HG02840 (cell line): ENCODE measurements around the gene MUC22.
"Not testable (repeated sequence)": the region's sequence is repeated elsewhere in the genome, so short reads cannot be mapped to it uniquely, and the experiment has no call there.

Experiments used
- ATAC-seq: cut with Tn5 transposase; IDR thresholded peaks from one replicate; pipeline ENCODE4 v1.9.1; 2021; ENCODE audit warnings: mild to moderate bottlenecking, moderate library complexity, moderate number of reproducible peaks; ENCODE audit not compliant: unreplicated experiment, low FRiP score

The MUC22 gene

GRCh38 chr6:30991891-30992290 is 18.4 kb upstream of the MUC22 start:
- ATAC-seq: no peak

- no peak for ATAC-seq
These were observed 13.0 kb upstream of the MUC22 start for GRCh38 chr6:30997301-30997700.

- ATAC-seq: no peak
These were observed 11.5 kb upstream of the MUC22 start for GRCh38 chr6:30998785-30999184.

DNA sequence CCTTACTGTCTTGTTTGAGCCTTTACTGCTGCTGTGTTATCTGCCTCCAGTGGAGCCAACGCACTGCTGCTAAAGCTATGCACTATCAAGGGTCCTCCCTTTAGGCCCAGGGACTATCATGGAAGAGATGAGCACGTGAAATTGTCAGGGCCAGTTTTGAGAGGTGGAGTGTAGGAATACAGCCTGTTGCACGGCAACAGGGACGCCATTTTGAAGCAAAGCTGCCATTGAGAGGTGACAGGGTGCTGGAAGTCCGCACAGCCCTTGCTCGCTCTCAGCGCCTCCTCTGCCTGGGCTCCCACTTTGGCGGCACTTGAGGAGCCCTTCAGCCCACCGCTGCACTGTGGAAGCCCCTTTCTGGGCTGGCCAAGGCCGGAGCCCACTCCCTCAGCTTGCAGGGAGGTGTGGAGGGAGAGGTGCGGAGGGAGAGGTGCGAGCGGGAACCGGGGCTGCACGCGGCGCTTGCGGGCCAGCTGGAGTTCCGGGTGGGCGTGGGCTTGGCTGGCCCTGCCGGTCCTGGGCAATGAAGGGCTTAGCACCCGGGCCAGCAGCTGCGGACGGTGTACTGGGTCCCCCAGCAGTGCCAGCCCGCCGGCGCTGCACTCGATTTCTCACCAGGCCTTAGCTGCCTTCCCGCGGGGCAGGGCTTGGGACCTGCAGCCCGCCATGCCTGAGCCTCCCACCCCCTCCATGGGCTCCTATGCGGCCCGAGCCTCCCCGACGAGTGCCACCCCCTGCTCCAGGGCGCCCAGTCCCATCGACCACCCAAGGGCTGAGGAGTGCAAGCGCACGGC is 10.0 kb upstream of the MUC22 start:
- not testable (repeated sequence) for ATAC-seq

DNA sequence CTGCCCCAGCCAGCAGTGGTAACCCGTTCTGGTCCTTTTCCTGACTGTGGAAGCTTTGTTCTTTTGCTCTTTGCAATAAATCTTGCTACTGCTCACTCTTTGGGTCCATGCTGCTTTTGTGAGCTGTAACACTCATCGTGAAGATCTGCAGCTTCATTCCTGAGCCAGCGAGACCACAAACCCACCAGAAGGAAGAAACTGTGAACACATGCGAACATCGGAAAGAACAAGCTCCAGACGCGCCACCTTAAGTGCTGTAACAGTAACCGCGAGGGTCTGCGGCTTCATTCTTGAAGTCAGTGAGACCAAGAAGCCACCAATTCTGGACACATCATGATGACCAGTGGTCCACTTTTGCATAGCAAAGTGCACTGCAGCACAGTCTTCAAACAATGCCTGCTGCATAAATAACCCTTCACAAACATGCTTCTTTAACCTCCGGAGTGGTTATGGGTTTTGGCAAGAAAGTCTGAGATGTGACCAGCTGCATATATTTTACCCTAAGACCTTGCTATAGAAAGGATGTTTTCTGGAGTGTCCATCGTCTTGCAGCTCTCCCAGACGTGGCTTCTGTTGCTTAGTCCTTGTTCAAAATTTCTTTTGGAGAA is 8.9 kb upstream of the MUC22 start:
- ATAC-seq: no peak

- no peak for ATAC-seq
These were observed 7.8 kb upstream of the MUC22 start for GRCh38 chr6:31002471-31002870.

DNA sequence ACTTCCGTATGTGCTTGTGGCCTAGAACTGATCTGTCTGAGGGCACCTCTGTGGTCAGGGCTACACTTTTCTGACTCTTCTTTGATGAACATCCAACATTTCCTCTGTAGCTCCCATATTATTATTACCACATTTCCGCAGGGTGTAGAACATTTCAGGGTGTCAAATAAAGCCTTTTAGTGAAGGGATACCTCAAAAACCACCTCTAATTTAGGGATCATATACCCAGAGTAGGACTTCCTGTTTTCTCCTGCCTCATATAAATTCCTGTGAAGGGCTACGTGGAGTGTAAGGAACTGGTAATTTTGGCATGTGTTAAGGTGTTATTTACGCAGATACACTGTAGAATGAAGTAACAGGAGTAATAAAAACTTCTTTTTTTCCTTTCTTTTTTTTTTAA is 5.5 kb upstream of the MUC22 start:
- no peak for ATAC-seq

DNA sequence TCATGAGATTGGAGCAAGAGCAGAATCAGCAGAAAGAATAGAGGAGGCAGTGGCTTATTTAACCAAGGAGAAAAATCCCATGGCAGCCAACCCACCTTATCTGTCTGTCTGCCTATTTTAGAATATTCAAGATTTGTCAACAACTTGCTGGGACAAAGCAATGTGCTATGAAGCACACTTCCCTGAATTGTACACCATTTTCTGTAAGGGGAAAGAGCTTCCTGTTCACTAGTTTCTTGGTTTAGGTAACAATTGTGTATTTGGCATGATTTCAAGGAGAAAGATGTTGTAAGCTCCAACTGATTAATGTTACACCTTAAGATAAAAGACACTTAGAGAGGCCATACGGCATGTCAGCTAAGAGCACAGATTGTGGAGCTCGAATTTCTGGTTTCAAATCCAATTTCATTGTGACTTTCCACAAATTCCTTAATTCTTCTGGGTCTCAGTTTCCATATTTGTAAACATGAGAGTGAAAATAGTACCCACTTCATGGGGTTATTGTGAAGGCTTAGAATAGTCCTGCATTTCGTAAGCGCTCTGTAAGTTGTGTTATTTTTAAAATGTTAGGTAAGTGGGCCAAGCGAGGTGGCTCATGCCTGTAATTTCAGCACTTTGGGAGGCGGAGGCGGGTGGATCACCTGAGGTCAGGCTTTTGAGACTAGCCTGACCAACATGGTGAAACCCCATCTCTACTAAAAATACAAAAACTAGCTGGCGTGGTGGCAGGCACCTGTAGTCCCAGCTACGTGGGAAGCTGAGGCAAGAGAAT is 4.8 kb upstream of the MUC22 start:
- ATAC-seq: no peak

- no peak for ATAC-seq
These were observed 2.6 kb upstream of the MUC22 start for GRCh38 chr6:31007694-31008093.

DNA sequence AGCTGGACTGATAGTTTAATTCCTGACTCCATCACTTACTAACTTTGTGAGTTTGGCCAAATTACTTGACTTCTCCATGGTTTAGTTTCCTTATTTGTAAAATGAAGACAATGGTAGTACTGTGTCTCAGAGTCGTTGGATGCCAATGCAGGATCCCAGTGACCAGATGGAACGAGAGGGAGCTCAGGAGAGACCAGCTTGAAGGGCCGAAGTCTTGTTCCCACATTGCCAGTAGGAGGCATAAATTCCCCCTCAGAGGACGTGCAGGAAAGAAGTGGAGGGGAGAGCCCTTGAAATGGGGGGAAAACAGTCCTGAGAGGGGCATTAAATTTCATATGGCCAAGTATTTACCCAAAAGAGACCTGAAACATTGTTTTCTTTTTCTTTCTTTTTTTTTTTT is 2.1 kb upstream of the MUC22 start:
- ATAC-seq: no peak

- no peak for ATAC-seq
These were observed 543 bp upstream of the MUC22 start for GRCh38 chr6:31009731-31010130.

- ATAC-seq: no peak
These were observed 879 bp downstream of the MUC22 start for GRCh38 chr6:31011153-31011552.

DNA sequence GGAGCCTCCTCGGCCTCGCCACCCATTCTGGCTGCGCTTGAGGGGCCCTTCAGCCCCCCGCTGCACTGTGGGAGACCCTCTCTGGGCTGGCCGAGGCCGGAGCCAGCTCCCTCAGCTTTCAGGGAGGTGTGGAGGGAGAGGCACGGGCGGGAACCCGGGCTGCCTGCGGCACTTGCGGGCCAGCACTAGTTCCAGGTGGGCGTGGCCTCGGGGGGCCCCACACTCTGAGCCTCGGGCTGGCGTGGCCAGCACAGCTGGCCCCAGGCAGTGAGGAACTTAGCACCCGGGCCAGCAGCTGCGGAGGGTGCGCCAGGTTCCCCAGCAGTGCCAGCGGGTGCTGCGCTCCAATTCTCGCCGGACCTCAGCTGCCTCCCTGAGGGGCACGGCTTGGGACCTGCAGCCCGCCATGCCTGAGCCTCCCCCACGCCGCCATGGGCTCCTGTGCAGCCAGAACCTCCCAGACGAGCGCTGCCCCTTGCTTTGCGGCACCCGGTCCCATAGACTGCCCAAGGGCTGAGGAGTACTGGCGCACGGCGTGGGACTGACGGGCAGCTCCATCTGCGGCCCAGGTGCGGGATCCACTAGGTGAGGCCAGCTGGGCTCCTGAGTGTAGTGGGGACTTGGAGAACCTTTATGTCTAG is 6.5 kb downstream of the MUC22 start:
- ATAC-seq: no peak

- ATAC-seq: not testable (repeated sequence)
These were observed 7.2 kb downstream of the MUC22 start for GRCh38 chr6:31017436-31017835.

DNA sequence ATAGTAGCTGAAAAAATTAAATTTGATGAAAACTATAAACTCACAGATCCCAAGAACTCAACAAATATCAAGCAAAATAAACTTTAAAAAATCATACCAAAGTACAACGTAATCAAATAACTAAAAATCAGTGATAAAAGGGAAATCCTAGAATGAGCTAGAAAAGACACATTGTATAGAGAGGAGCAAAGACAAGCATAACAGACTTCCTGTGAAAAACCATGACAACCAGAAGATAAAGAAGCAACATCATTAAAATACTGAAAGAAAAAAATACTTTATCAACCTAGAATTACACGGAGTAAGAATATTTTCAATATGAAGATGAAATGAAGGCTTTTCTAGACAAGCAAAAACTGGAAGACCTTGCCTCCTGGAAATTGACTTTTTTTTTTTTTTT is 9.8 kb downstream of the MUC22 start:
- ATAC-seq: no peak

DNA sequence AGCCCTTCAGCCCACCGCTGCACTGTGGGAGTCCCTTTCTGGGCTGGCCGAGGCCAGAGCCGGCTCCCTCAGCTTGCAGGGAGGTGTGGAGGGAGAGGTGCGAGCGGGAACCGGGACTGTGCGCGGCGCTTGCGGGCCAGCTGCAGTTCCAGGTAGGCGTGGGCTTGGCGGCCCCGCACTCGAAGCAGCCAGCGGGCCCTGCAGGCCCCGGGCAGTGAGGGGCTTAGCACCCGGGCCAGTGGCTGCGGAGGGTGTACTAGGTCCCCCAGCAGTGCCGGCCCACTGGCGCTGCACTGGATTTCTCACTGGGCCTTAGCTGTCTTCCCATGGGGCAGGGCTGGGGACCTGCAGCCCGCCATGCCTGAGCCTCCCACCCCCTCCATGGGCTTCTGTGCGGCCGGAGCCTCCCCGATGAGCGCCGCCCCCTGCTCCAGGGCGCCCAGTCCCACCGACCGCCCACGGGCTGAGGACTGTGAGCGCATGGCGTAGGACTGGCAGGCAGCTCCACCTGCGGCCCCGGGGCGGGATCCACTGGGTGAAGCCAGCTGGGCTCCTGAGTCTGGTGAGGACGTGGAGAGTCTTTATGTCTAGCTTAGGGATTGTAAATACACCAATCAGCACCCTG is 10.5 kb downstream of the MUC22 start:
- ATAC-seq: not testable (repeated sequence)

DNA sequence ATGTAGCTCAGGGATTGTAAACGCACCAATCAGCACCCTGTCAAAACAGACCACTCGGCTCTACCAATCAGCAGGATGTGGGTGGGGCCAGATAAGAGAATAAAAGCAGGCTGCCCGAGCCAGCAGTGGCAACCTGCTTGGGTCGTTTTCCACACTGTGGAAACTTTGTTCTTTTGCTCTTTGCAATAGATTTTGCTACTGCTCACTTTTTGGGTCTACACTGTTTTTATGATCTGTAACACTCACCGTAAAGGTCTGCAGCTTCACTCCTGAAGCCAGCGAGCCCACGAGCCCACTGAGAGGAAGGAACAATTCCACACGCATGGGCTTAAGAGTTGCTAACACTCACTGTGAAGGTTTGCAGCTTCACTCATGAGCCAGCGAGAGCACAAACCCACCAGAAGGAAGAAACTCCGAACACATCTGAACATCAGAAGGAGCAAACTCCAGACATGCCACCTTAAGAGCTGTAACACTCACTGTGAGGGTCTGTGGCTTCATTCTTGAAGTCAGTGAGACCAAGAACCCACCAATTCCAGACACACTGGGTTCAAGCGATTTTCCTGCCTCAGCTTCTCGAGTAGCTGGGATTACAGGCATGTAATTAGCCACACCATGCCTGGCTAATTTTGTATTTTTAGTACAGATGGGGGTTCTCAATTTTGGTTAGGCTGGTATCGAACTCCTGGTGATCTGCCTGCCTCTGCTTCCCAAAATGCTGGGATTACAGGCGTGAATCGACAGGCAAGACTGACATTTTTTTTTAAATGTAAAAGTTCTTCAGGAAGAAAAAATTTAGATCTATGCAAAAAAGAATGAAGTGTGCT is 11.6 kb downstream of the MUC22 start:
- not testable (repeated sequence) for ATAC-seq

DNA sequence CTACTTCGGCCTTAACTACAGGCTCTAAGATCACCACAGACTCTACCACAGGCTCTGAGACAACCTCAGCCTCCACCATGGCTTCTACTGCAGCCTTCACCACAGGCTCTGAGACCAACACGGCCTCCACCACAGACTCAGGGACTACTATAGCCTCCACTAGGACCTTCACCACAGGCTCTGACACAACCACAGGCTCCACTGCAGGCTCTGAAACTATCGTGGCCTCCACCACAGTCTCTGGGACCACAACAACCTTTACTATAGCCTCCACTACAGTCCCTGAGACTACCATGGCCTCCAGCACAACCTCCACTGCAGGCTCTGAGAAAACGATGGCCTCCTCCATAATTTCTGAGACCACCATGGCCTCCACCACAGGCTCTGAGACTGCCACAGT is 15.3 kb downstream of the MUC22 start:
- ATAC-seq: no peak

- ATAC-seq: no peak
These were observed 20.8 kb downstream of the MUC22 start for GRCh38 chr6:31031095-31031494.

GRCh38 chr6:31033075-31033474 is 22.8 kb downstream of the MUC22 start:
- ATAC-seq: no peak
